A549 (cell line): ENCODE results near the gene KCNJ6. TPM values are rescaled to one million over a fixed set of nuclear protein-coding genes. Genes with fewer than 3 reads are reported as not detected.

Experiments
- ATAC-seq, 2 experiments: fragments of 200-7000 bp in 1 of 2; fragments of >200 bp in 1 of 2; cut with Nextera tagmentation in 1 of 2; cut with Tn5 transposase in 1 of 2; 3 replicates each; pipeline versions ENCODE4 v1.8.0 to v1.9.1; 2018 to 2020; ENCODE audit warnings: mild to moderate bottlenecking in 1 of 2, moderate library complexity in 1 of 2
- CTCF ChIA-PET: fragments of 300-600 bp; sonication (Branson Sonifier 250); formaldehyde crosslinking; extraction: SDS; loops from one replicate; lab custom pipeline; 2021; ENCODE audit warnings: antibody characterized with exemption, inconsistent platforms; lab: Yijun Ruan, JAX
- POLR2A ChIA-PET: fragments of 350-600 bp; formaldehyde crosslinking; extraction: SDS; loops from one replicate; lab custom pipeline; 2021; ENCODE audit warnings: antibody characterized with exemption, inconsistent platforms; lab: Yijun Ruan, JAX
- DNase-seq, 2 experiments: peaks; one replicate each; pipeline versions ENCODE4 v3.0.0 to v3.0.0-alpha.2; 2011 to 2016; ENCODE audit warnings: low read depth in 1 of 2, low spot score in 1 of 2
- FAIRE-seq: peaks from 2 replicates; lab custom pipeline; 2011; peaks lifted over from hg19 to GRCh38; lab: Jason Lieb, UNC
- H3K27ac ChIP-seq, 2 experiments: fragments of >200 bp; sonication (Bioruptor Twin); formaldehyde crosslinking; 3 replicates each; pipeline ENCODE4 v1.5.1; 2016 to 2017
- H3K4me1 ChIP-seq: fragments of >200 bp; sonication (Bioruptor Twin); formaldehyde crosslinking; 3 replicates; pipeline ENCODE4 v1.6.1; 2016
- H3K4me2 ChIP-seq: fragments of >200 bp; sonication (Bioruptor Twin); formaldehyde crosslinking; 3 replicates; pipeline ENCODE4 v1.6.1; 2016
- H3K4me3 ChIP-seq: fragments of >200 bp; sonication (Bioruptor Twin); formaldehyde crosslinking; 3 replicates; pipeline ENCODE4 v1.5.1; 2016
- H3K9me3 ChIP-seq: fragments of >200 bp; sonication (Bioruptor Twin); formaldehyde crosslinking; 3 replicates; pipeline ENCODE4 v1.6.1; 2016
- CBX8 ChIP-seq: fragments of 200-600 bp; sonication (generic); IDR thresholded peaks from 2 replicates; pipeline ENCODE4 v1.6.1; 2016
- CEBPB ChIP-seq, 2 experiments: fragments of >200 bp in 1 of 2; sonication (Bioruptor Twin) in 1 of 2; formaldehyde crosslinking in 1 of 2; IDR thresholded peaks; 2 replicates each; pipeline ENCODE4 v1.6.1; 2012 to 2016
- CHD2 ChIP-seq: fragments of 150-350 bp; IDR thresholded peaks from 2 replicates; pipeline ENCODE4 v1.6.1; 2014; ENCODE audit warnings: low read length; ENCODE audit not compliant: partially characterized antibody
- EHF ChIP-seq: fragments of 250-450 bp; sonication (Bioruptor Pico); IDR thresholded peaks from 2 replicates; pipeline ENCODE4 v1.5.0; 2020; ENCODE audit warnings: mild to moderate bottlenecking
- EP300 ChIP-seq, 2 experiments: fragments of >200 bp; sonication (Bioruptor Twin); formaldehyde crosslinking; IDR thresholded peaks; 2 replicates in 1 of 2; 3 replicates in 1 of 2; pipeline ENCODE4 v1.6.1; 2016 to 2017
- ESRRA ChIP-seq: fragments of 150-350 bp; IDR thresholded peaks from 2 replicates; pipeline ENCODE4 v1.6.1; 2014; ENCODE audit warnings: mild to moderate bottlenecking, low read length, borderline replicate concordance
- FOXS1 ChIP-seq: fragments of 250-450 bp; sonication (Bioruptor Pico); IDR thresholded peaks from 2 replicates; pipeline ENCODE4 v1.5.0; 2020; ENCODE audit warnings: mild to moderate bottlenecking, moderate library complexity
- GATA3 ChIP-seq: IDR thresholded peaks from 2 replicates; pipeline ENCODE4 v1.6.1; 2012; ENCODE audit warnings: borderline replicate concordance
- HOXB13 ChIP-seq: fragments of 250-450 bp; sonication (Bioruptor Pico); IDR thresholded peaks from 2 replicates; pipeline ENCODE4 v1.5.0; 2020; ENCODE audit warnings: low read depth, mild to moderate bottlenecking, moderate library complexity
- HOXB5 ChIP-seq: fragments of 250-450 bp; sonication (Bioruptor Pico); IDR thresholded peaks from 2 replicates; pipeline ENCODE4 v1.5.0; 2020; ENCODE audit warnings: mild to moderate bottlenecking, moderate library complexity
- JUN ChIP-seq, 2 experiments: fragments of >200 bp; sonication (Bioruptor Twin); formaldehyde crosslinking; IDR thresholded peaks; 2 replicates in 1 of 2; 3 replicates in 1 of 2; pipeline ENCODE4 v1.6.1; 2016 to 2017
- KDM5A ChIP-seq: fragments of 200-600 bp; sonication (generic); IDR thresholded peaks from 2 replicates; pipeline ENCODE4 v1.6.1; 2016; ENCODE audit warnings: antibody characterized with exemption, mild to moderate bottlenecking
- MAFK ChIP-seq: fragments of 450-650 bp; IDR thresholded peaks from 2 replicates; pipeline ENCODE4 v1.6.1; 2014; ENCODE audit not compliant: partially characterized antibody
- NR3C1 ChIP-seq: fragments of >200 bp; sonication (Bioruptor Twin); formaldehyde crosslinking; IDR thresholded peaks from 3 replicates; pipeline ENCODE4 v1.6.1; 2017
- PHF8 ChIP-seq: fragments of 200-600 bp; sonication (generic); IDR thresholded peaks from 2 replicates; pipeline ENCODE4 v1.6.1; 2016; ENCODE audit warnings: low read depth, mild to moderate bottlenecking, antibody characterized with exemption, moderate library complexity, borderline replicate concordance
- RAD21 ChIP-seq, 2 experiments: fragments of >200 bp in 1 of 2; sonication (Bioruptor Twin) in 1 of 2; formaldehyde crosslinking in 1 of 2; IDR thresholded peaks in 1 of 2; conservative IDR thresholded peaks in 1 of 2; 2 replicates in 1 of 2; 3 replicates in 1 of 2; pipeline ENCODE4 v1.6.1; 2012 to 2018; ENCODE audit warnings: inconsistent platforms in 1 of 2
- RARB ChIP-seq: fragments of 250-450 bp; sonication (Bioruptor Pico); IDR thresholded peaks from 2 replicates; pipeline ENCODE4 v1.8.0; 2021; ENCODE audit warnings: mild to moderate bottlenecking, moderate library complexity
- RCOR1 ChIP-seq: fragments of 150-350 bp; IDR thresholded peaks from 2 replicates; pipeline ENCODE4 v1.6.1; 2014; ENCODE audit warnings: antibody characterized with exemption, low read length, low read depth
- RFX5 ChIP-seq: fragments of 450-650 bp; IDR thresholded peaks from 2 replicates; pipeline ENCODE4 v1.7.1; 2014; ENCODE audit warnings: antibody characterized with exemption, mild to moderate bottlenecking, moderate library complexity
- TP53 ChIP-seq: fragments of 250-450 bp; sonication (Bioruptor Pico); IDR thresholded peaks from 2 replicates; pipeline ENCODE4 v1.5.0; 2021; ENCODE audit warnings: mild to moderate bottlenecking, moderate library complexity
- ZFP36 ChIP-seq: fragments of 450-650 bp; IDR thresholded peaks from 2 replicates; pipeline ENCODE4 v1.6.1; 2014; ENCODE audit warnings: borderline replicate concordance; ENCODE audit not compliant: partially characterized antibody
- ZSCAN20 ChIP-seq: fragments of 250-450 bp; sonication (Bioruptor Pico); IDR thresholded peaks from 2 replicates; pipeline ENCODE4 v1.8.0; 2022; ENCODE audit warnings: mild to moderate bottlenecking, moderate library complexity
- WGBS: methylation state at CpG from one replicate; pipeline ENCODE4 v1.1.6; 2017; ENCODE audit errors: missing lambda C conversion rate; 5-methylcytosine and 5-hydroxymethylcytosine counted together
- polyA plus RNA-seq, 4 experiments: library from polyadenylated mRNA; depleted of rRNA in 3 of 4; stranded (reverse); fragments of >200 nt; fragmentation: RNase III in 1 of 4; extraction: RNeasy Plus Mini Kit Qiagen cat#74134 plus additional on column Dnase treatment in 1 of 4; gene quantifications; 2 replicates in 3 of 4; 3 replicates in 1 of 4; pipeline ENCODE4 v1.2.3, GENCODE V29; 2011 to 2017
- TF ChIP-seq, protein P1 (sequence below): fragments of 200-600 bp; sonication (generic); IDR thresholded peaks from 2 replicates; pipeline ENCODE4 v1.6.1; 2016; ENCODE audit warnings: antibody characterized with exemption, mild to moderate bottlenecking, moderate library complexity
- TF ChIP-seq, protein P2 (sequence below): fragments of >200 bp; sonication (Bioruptor Twin); formaldehyde crosslinking; IDR thresholded peaks from 3 replicates; pipeline ENCODE4 v1.6.1; 2016
- TF ChIP-seq, protein P3 (sequence below): fragments of 250-450 bp; sonication (Bioruptor Pico); IDR thresholded peaks from 2 replicates; pipeline ENCODE4 v1.5.0; 2021; ENCODE audit warnings: mild to moderate bottlenecking, moderate library complexity, borderline replicate concordance

The KCNJ6 gene
- polyA plus RNA-seq, 2 of the 4 experiments (the other 2 are of a cell fraction) = 0.68 to 1.4 TPM

DNA sequence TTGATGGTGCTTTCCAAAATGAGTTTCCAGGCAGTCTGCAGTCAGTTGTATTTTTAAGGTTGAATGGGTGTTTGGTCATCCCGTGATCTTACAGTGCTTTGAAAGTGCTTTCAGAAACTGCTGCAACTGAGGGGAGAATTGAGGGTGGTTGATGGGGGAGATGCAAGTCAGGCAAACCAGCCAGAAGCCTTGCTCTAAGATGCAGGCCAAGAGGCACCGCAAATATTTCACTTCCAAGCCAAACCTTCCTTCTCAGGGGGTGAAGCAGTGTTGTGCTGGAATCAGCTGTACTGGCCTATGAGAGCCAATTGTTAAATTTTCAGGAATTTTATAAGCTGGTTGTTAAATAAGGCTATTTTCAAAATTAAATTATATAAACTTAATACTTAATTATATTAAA, 151.6 kb downstream of the KCNJ6 start:
- TF ChIP-seq PHF8 (no peak), MAFK (no peak), RFX5 (no peak), EHF (CRISPR knock-in tag) (no peak), CBX8 (no peak), CHD2 (no peak), HOXB5 (CRISPR knock-in tag) (no peak), HOXB13 (CRISPR knock-in tag) (no peak), ZFP36 (no peak), ZSCAN20 (CRISPR knock-in tag) (no peak)
- TF ChIP-seq, protein P1, sequence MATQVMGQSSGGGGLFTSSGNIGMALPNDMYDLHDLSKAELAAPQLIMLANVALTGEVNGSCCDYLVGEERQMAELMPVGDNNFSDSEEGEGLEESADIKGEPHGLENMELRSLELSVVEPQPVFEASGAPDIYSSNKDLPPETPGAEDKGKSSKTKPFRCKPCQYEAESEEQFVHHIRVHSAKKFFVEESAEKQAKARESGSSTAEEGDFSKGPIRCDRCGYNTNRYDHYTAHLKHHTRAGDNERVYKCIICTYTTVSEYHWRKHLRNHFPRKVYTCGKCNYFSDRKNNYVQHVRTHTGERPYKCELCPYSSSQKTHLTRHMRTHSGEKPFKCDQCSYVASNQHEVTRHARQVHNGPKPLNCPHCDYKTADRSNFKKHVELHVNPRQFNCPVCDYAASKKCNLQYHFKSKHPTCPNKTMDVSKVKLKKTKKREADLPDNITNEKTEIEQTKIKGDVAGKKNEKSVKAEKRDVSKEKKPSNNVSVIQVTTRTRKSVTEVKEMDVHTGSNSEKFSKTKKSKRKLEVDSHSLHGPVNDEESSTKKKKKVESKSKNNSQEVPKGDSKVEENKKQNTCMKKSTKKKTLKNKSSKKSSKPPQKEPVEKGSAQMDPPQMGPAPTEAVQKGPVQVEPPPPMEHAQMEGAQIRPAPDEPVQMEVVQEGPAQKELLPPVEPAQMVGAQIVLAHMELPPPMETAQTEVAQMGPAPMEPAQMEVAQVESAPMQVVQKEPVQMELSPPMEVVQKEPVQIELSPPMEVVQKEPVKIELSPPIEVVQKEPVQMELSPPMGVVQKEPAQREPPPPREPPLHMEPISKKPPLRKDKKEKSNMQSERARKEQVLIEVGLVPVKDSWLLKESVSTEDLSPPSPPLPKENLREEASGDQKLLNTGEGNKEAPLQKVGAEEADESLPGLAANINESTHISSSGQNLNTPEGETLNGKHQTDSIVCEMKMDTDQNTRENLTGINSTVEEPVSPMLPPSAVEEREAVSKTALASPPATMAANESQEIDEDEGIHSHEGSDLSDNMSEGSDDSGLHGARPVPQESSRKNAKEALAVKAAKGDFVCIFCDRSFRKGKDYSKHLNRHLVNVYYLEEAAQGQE = no peak
- TF ChIP-seq, all 56 proteins: peak for 0
- ATAC-seq (no peak), DNase-seq (no peak), FAIRE-seq (no peak)
- ChIA-PET CTCF (interaction anchor here (1.6 kb wide), 1 partner anchor 588 kb away, joined by 3 read pairs; no protein-coding TSS in a partner anchor), POLR2A (no interaction called here)
- Histone ChIP-seq H3K9me3 (no peaks in the 10 kb centered on the region), H3K4me1 (peaks cover 14% of the 10 kb centered on the region), H3K4me3 (no peak overlapping the region), H3K4me2 (no peak overlapping the region), H3K27ac (no peak overlapping the region)
- 72% methylated on average over 2 of the region's 2 CpGs for WGBS

DNA sequence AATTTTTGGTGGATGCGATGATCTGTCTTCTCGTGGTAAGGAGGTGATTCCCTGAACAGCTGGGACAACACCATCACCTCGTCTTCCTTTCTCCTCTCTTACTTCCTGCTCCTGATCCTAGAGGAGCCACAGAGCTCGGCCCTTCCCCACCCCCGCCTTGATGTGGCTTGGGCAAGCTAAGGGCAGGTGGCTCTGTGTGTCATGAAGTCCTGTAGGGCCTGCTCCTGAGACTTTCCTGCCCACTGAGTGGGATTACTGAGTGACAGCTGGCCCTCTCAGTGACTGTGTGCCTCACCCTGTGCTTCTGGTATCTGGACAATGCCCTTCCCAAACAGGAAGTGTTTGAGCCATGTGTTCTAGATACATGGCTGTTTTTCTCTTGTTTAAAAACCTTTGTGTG, 153.0 kb downstream of the KCNJ6 start:
- Histone ChIP-seq H3K9me3 (no peaks in the 10 kb centered on the region), H3K27ac (peak overlapping the region; percentile 35 to 46; a peak in 2 of 6 replicates), H3K4me1 (peaks cover 14% of the 10 kb centered on the region), H3K4me3 (no peak overlapping the region), H3K4me2 (no peak overlapping the region)
- FAIRE-seq (no peak), ATAC-seq (no peak), DNase-seq (no peak)
- CTCF ChIA-PET = interaction anchor here (0.9 kb wide), 1 partner anchor 589 kb away, joined by 4 read pairs; no protein-coding TSS in a partner anchor
- WGBS = 60% methylated on average over 4 of the region's 5 CpGs
- POLR2A ChIA-PET = no interaction called here
- no peak for TF ChIP-seq NR3C1
- no peak for TF ChIP-seq TP53 (CRISPR knock-in tag)
- TF ChIP-seq, protein P2, sequence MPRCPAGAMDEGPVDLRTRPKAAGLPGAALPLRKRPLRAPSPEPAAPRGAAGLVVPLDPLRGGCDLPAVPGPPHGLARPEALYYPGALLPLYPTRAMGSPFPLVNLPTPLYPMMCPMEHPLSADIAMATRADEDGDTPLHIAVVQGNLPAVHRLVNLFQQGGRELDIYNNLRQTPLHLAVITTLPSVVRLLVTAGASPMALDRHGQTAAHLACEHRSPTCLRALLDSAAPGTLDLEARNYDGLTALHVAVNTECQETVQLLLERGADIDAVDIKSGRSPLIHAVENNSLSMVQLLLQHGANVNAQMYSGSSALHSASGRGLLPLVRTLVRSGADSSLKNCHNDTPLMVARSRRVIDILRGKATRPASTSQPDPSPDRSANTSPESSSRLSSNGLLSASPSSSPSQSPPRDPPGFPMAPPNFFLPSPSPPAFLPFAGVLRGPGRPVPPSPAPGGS = no peak
- TF ChIP-seq ESRRA = no peak
- TF ChIP-seq RAD21 (conservative IDR thresholded peaks at IDR 0.05 in 1 of 2, IDR thresholded peaks at IDR 0.05 in 1 of 2) = no peak
- no peak for TF ChIP-seq JUN (IDR thresholded peaks at IDR 0.05)
- no peak for TF ChIP-seq KDM5A
- TF ChIP-seq RCOR1 = no peak
- no peak for TF ChIP-seq FOXS1 (CRISPR knock-in tag)
- no peak for TF ChIP-seq HOXB13 (CRISPR knock-in tag)
- TF ChIP-seq PHF8 = no peak
- TF ChIP-seq HOXB5 (CRISPR knock-in tag) = no peak
- no peak for TF ChIP-seq GATA3
- TF ChIP-seq EP300 (IDR thresholded peaks at IDR 0.05) = no peak
- TF ChIP-seq RARB = no peak
- TF ChIP-seq, protein P3, sequence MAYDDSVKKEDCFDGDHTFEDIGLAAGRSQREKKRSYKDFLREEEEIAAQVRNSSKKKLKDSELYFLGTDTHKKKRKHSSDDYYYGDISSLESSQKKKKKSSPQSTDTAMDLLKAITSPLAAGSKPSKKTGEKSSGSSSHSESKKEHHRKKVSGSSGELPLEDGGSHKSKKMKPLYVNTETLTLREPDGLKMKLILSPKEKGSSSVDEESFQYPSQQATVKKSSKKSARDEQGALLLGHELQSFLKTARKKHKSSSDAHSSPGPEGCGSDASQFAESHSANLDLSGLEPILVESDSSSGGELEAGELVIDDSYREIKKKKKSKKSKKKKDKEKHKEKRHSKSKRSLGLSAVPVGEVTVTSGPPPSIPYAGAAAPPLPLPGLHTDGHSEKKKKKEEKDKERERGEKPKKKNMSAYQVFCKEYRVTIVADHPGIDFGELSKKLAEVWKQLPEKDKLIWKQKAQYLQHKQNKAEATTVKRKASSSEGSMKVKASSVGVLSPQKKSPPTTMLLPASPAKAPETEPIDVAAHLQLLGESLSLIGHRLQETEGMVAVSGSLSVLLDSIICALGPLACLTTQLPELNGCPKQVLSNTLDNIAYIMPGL (CRISPR knock-in tag) = no peak
- no peak for TF ChIP-seq CEBPB (IDR thresholded peaks at IDR 0.05)
- TF ChIP-seq MAFK = no peak
